ENCODE results near the gene WDR48.

The WDR48 gene

GRCh38 chr3:39140341-39140971 lies 88.6 kb downstream of the WDR48 start:
- no peak for DNase-seq

- DNase-seq = no peak
Measured at GRCh38 chr3:39141171-39141995, 89.6 kb downstream of the WDR48 start.

- DNase-seq = no peak
Measured at GRCh38 chr3:39142067-39142466, 90.3 kb downstream of the WDR48 start.

- no peak for DNase-seq
Measured at GRCh38 chr3:39143051-39143885, 91.5 kb downstream of the WDR48 start.

GRCh38 chr3:39144095-39144747 lies 92.4 kb downstream of the WDR48 start:
- no peak for DNase-seq

- DNase-seq = no peak
Measured at GRCh38 chr3:39144748-39145380, 93.0 kb downstream of the WDR48 start.

DNA sequence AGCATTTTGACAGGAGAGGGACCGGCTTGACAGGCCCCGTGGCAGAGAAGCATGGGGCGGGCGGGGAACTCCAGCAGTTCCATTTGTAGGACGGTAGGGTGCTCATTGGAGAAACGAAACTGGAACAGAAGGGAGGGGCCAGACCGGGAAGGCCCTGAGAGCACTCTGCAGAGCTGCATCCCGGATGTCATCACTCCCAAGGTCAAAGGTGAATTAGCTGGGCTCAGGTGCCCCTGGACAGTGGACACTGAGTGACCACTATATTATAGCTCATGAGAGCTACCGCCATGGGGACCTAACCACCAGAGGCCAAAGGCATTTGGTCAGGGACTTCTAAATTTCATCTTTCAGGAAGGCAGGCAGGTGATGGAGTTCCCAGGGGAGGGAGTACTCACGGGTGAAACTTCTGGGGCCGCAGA lies 94.3 kb downstream of the WDR48 start:
- no peak for DNase-seq

Data from effector CD4-positive, alpha-beta T cell (primary cell).